DMS153 treated with DMSO at 0.1 percent for 48 hours (cell line): ENCODE data around the gene SNAP25.
A peak's percentile ranks its signal among the peaks of the same experiment; 100 is the strongest.

Experiments used
- DNase-seq: peaks from one replicate; lab custom pipeline; 2025; ENCODE audit not compliant: unreplicated experiment; lab: John Stamatoyannopoulos, UW

The SNAP25 gene

DNA sequence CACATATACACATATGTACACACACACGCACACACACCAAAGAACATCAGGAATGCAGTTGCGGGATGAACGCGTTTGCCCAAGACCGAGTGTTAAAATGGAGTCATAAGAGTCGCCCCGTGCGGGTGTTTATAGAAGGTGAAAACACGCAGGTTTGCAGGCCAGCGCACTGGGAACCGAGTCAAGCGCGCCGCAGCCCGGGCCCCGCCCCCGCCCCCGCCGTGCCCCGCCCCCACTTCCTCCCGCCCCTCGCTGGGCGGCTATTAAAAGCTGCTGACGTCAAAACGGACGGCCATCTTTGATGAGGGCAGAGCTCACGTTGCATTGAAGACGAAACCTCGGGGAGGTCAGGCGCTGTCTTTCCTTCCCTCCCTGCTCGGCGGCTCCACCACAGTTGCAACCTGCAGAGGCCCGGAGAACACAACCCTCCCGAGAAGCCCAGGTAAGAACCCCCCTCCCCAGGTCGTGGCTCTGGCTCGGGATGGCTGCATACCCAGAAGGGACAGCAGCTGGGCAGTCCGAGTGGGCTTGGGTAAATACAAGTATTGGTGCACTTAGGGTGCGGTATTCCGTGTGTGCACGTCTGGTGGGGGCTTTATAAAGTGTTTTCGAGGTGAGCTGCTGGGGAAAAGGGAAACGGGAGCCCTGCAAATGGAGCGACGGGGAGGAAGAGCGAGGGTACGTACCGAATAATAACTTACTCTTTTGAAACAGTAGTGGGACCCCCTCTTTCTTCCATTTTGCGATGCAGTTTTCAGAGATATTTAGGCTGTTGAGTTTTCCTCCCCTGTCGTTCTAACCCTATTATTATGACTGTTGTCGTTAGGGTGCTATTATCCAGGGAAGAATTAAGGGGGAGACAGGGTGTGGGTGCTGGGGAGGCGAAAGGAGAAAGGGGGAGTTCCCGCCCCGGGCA is at the start of gene SNAP25:
SNAP25 (plus strand) TSS at position 295 of the 916 bp plus-strand sequence. CDS start 56,662 bp downstream, outside the sequence.
- DNase-seq = peak; percentile 85

- no peak for DNase-seq
Observed at GRCh38 chr20:10169752-10170151, 48.9 kb upstream of the SNAP25 start.

- DNase-seq = no peak
Observed at GRCh38 chr20:10170261-10170660, 48.4 kb upstream of the SNAP25 start.

GRCh38 chr20:10171864-10172751 is 46.5 kb upstream of the SNAP25 start:
- DNase-seq = peak; percentile 66

GRCh38 chr20:10172998-10173655 is 45.5 kb upstream of the SNAP25 start:
- no peak for DNase-seq

- DNase-seq = no peak
Observed at GRCh38 chr20:10174400-10174799, 44.2 kb upstream of the SNAP25 start.

DNA sequence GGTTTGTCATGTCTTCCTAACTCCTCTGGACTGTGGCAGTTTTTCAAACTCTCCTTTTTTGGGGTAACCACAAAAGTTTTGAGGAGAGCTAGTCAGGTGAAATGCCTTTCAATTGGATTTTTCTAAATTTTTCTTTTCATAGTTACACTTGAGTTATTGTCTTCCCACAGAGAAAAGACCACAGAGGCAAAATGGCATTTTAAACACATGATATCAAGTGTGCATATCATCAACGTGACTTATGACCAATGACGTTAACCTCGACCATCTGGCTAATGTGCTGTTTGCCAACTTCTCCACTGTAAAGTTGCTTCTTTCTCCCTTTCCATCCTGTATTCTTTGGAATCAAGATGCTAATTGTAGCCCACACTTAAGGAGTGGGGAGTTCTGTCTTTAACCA is 41.3 kb upstream of the SNAP25 start:
- DNase-seq = no peak

DNA sequence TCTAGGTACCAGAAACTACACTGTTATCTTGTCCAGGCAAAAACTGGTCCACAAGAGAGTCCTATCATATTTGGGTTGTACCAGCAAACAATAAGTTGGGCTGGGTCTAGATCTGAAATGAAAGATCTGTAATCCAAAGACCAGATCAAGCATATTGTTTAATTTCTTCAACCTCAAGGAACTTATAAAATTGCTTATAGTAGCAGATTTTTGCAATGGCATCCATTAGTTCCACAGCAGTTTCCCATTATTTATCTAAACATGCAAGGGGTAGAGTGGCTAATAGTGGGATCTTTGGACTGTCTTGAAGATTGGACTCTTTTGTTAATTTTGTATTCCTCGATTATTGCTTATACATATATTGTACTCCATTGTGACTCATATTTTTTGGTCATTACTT is 40.5 kb upstream of the SNAP25 start:
- DNase-seq = no peak

GRCh38 chr20:10178727-10179313 is 39.8 kb upstream of the SNAP25 start:
- DNase-seq = no peak

DNA sequence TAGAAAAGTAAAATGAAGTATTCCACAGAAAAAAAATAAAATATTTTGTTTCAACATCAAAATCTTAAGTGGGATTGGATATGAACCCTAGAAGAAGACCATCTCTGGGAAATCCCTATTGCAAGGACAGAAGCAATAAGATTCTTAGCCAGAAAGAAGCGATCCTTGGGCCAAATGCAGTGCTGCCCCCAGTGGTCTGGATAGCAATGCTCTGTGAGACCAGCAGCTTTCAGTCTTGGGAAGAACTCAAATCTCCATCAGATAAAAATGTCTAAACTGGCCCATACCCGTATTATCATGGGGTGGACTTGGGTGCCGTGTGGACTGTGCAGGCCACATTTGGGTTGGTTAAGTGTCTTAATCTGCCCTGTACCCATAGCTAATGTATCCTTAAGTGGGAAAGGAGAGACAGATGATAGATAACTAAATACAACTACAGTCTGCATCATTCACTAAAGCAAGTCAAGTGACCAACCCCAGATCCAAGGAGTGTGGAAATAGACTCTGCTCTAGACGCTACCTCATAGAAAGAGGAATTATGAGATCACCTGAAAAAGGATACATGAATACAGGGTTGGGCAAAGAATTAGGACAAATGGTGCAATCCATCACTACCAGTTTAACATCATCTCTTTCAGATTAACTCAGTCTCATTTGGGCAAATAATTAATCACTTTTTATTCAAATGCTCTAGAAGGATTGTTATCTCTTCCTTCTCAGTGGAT is 38.9 kb upstream of the SNAP25 start:
- no peak for DNase-seq

- no peak for DNase-seq
Observed at GRCh38 chr20:10180651-10181235, 37.9 kb upstream of the SNAP25 start.

GRCh38 chr20:10185741-10186558 is 32.7 kb upstream of the SNAP25 start:
- peak; percentile 85 for DNase-seq

- no peak for DNase-seq
Observed at GRCh38 chr20:10190456-10190855, 28.2 kb upstream of the SNAP25 start.

DNA sequence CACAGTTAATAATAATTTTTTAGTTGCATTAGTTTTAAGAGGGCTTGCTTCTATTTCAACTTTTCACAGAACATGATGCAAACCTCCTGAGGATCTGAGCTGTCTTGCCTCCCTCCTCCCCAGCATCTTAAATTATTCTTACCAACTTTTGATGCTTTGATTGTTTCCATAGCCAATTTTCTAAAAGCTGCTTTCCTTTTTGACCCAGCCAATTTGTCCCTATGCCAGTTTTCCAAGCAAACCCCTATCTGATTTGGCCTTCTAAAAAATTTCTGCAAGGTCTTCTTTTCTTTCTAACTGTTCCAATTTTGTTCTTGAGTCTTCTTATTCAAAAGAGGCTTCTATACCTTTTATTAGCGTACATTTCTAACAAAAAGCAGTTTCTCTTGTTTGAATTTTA is 26.5 kb upstream of the SNAP25 start:
- no peak for DNase-seq

- no peak for DNase-seq
Observed at GRCh38 chr20:10194166-10194565, 24.5 kb upstream of the SNAP25 start.

DNA sequence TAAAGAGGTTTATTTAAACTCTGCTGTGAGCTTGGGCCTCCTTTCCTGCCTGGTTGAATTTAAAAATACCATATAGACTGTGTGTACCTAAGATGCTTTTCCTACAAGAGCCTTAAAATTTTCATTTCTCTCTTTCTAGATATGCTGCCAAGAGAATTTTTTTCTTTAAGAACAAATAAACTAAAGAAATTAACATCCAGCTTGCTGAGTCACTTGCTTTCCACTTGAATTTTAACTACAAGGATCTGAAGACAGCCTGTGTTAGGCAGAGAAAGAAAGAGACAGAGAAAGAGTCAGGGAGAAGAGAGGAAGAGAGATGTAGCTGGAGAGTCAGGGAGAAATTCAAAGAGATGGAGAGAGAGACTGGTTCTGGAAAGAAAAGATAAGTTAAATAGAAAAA is 18.3 kb upstream of the SNAP25 start:
- DNase-seq = no peak

- DNase-seq = no peak
Observed at GRCh38 chr20:10201321-10201870, 17.2 kb upstream of the SNAP25 start.

- DNase-seq = no peak
Observed at GRCh38 chr20:10209091-10209490, 9.5 kb upstream of the SNAP25 start.

DNA sequence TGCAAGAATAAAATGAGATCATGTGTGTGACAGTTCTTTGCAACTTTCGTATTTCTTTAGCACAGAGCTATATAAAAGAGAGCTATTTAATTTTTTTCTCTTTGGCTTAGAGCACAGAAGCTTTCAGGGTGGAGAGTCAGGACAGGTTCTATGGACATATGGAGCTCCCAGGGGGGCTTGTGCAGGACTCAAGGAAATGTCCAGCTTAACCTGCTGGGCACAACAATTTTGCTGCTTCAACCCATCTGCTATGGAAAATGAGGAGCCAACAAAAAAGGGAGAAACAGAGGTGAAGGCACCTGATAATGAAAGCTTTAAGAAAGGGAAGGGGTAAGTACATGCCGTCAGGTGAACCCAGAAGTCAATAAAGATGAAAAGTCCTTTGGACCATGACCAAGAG is 5.1 kb upstream of the SNAP25 start:
- DNase-seq = no peak
